HepG2 (cell line): Measurements from ENCODE around the gene KIF23. TPM values are rescaled to one million over a fixed set of nuclear protein-coding genes. Genes with fewer than 3 reads are reported as not detected.

Experiments used
- ATAC-seq: fragments of 200-7000 bp; cut with Tn5 transposase; 3 replicates; pipeline ENCODE4 v1.9.1; 2020; ENCODE audit warnings: mild to moderate bottlenecking, moderate library complexity
- BruUV-seq: library from RNA; stranded (reverse); fragments of 400-500 nt; replicated peaks from 2 replicates; lab custom pipeline; 2021; lab: Mats Ljungman, UMichigan
- CTCF ChIA-PET: fragments of 300-600 bp; formaldehyde crosslinking; extraction: SDS; loops from one replicate; lab custom pipeline; 2021; ENCODE audit warnings: low total read pairs, inconsistent platforms, low intra/inter-chr PET ratio; lab: Yijun Ruan, JAX
- POLR2A ChIA-PET: fragments of 350-600 bp; sonication (Branson Sonifier 250); formaldehyde crosslinking; loops from one replicate; lab custom pipeline; 2020; ENCODE audit warnings: antibody characterized with exemption, inconsistent platforms; lab: Yijun Ruan, JAX
- DNase-seq: peaks from one replicate; pipeline ENCODE4 v3.0.0-alpha.2; 2015; ENCODE audit warnings: low spot score
- FAIRE-seq: peaks from 3 replicates; lab custom pipeline; 2011; peaks lifted over from hg19 to GRCh38; lab: Jason Lieb, UNC
- H2AFZ ChIP-seq: one replicate; pipeline ENCODE4 v1.6.1; 2011; ENCODE audit warnings: low read length, inconsistent platforms
- H3K27ac ChIP-seq: fragments of 300-600 bp; 3 replicates; pipeline ENCODE4 v1.8.0; 2011; ENCODE audit warnings: mixed run types, mild to moderate bottlenecking, mixed read lengths, low read length, inconsistent platforms; ENCODE audit not compliant: insufficient read depth; ENCODE audit errors: extremely low read length
- H3K27me3 ChIP-seq, 2 experiments: fragments of 200-600 bp in 1 of 2; 2 replicates in 1 of 2; 3 replicates in 1 of 2; pipeline versions ENCODE4 v1.6.0 to v1.8.0; 2011; ENCODE audit warnings: low read length in 2 of 2, mild to moderate bottlenecking in 2 of 2, moderate library complexity in 2 of 2, inconsistent platforms in 1 of 2; ENCODE audit not compliant: insufficient read depth in 2 of 2, control insufficient read depth in 1 of 2
- H3K36me3 ChIP-seq, 2 experiments: fragments of 200-600 bp in 1 of 2; replicated peaks in 1 of 2; 2 replicates in 1 of 2; 3 replicates in 1 of 2; pipeline versions ENCODE4 v1.5.1 to v1.8.0; 2011; ENCODE audit warnings: low read length in 2 of 2, inconsistent platforms in 1 of 2; ENCODE audit not compliant: insufficient read depth in 2 of 2, control insufficient read depth in 1 of 2
- H3K4me1 ChIP-seq: 2 replicates; pipeline ENCODE4 v1.5.1; 2012; ENCODE audit warnings: low read length, inconsistent platforms; ENCODE audit not compliant: insufficient read depth
- H3K4me2 ChIP-seq: 2 replicates; pipeline ENCODE4 v1.6.0; 2011; ENCODE audit warnings: low read depth, low read length, inconsistent platforms
- H3K4me3 ChIP-seq, 3 experiments: fragments of 200-600 bp in 1 of 3; sonication (generic), shearing (Covaris generic) in 1 of 3; replicated peaks in 1 of 3; 2 replicates each; pipeline ENCODE4 v1.5.1; 2011 to 2016; ENCODE audit warnings: low read length in 3 of 3, inconsistent platforms in 2 of 3, low read depth in 2 of 3, mild to moderate bottlenecking in 2 of 3, control low read depth in 1 of 3, mixed read lengths in 1 of 3; ENCODE audit not compliant: insufficient read depth in 1 of 3
- H3K79me2 ChIP-seq: one replicate; pipeline ENCODE4 v1.6.1; 2011; ENCODE audit warnings: low read length, inconsistent platforms; ENCODE audit not compliant: insufficient read depth
- H3K9ac ChIP-seq: 2 replicates; pipeline ENCODE4 v1.6.0; 2011; ENCODE audit warnings: mild to moderate bottlenecking, low read depth, low read length, inconsistent platforms; ENCODE audit not compliant: insufficient read depth
- H3K9me3 ChIP-seq: 2 replicates; pipeline ENCODE4 v1.5.1; 2012; ENCODE audit warnings: mild to moderate bottlenecking, low read length
- H4K20me1 ChIP-seq: 2 replicates; pipeline ENCODE4 v1.6.0; 2011; ENCODE audit warnings: inconsistent platforms, mild to moderate bottlenecking, low read length, moderate library complexity; ENCODE audit not compliant: insufficient read depth
- ARID3A ChIP-seq: IDR thresholded peaks from 2 replicates; pipeline ENCODE4 v1.6.1; 2012; ENCODE audit warnings: low read depth, low read length, improper control_type of control experiment
- MTF1 ChIP-seq: sonication (generic); formaldehyde crosslinking; IDR thresholded peaks from 2 replicates; pipeline ENCODE4 v1.5.0; 2020; ENCODE audit warnings: missing genetic modification reagents
- RAD21 ChIP-seq: fragments of 450-650 bp; formaldehyde crosslinking; IDR thresholded peaks from 2 replicates; pipeline ENCODE4 v1.5.0; 2020; ENCODE audit warnings: mild to moderate bottlenecking
- RARA ChIP-seq: IDR thresholded peaks from 2 replicates; pipeline ENCODE4 v1.6.1; 2016; ENCODE audit warnings: missing genetic modification reagents, missing compliant biosample characterization
- SMC3 ChIP-seq: IDR thresholded peaks from 2 replicates; pipeline ENCODE4 v1.6.1; 2011; ENCODE audit warnings: low read length, improper control_type of control experiment
- STAG1 ChIP-seq: sonication (generic); formaldehyde crosslinking; IDR thresholded peaks from 2 replicates; pipeline ENCODE4 v1.4.0; 2020; ENCODE audit warnings: missing genetic modification reagents
- XRCC5 ChIP-seq: fragments of 200-400 bp; formaldehyde crosslinking; optimal IDR thresholded peaks from 2 replicates; pipeline ENCODE3; 2017; ENCODE audit warnings: mild to moderate bottlenecking, low read length
- ZNF776 ChIP-seq: sonication (generic); formaldehyde crosslinking; IDR thresholded peaks from 2 replicates; pipeline ENCODE4 v1.4.0; 2020; ENCODE audit warnings: mild to moderate bottlenecking, missing genetic modification reagents
- WGBS: methylation state at CpG from one replicate; pipeline ENCODE4 v1.1.6; 2017; ENCODE audit warnings: low lambda C conversion rate; 5-methylcytosine and 5-hydroxymethylcytosine counted together
- in situ Hi-C: cut with HindIII; loops from 2 replicates; pipeline ENCODE4 v1.10.0; 2017; ENCODE audit warnings: low pct_unique_long_range_greater_than_20kb; ENCODE audit not compliant: extremely low pct_ligation_motif_present
- intact Hi-C: fragments of 100-400 bp; cut with micrococcal nuclease; formaldehyde crosslinking; loops from one replicate; pipeline ENCODE4 v1.10.0; 2022; ENCODE audit not compliant: unreplicated experiment
- polyA plus RNA-seq, 8 experiments: library from polyadenylated mRNA; depleted of rRNA in 3 of 8; stranded (reverse) in 7 of 8; unstranded in 1 of 8; fragments of >200 nt; fragmentation: Illumina TruSeq in 4 of 8; extraction: Trizol in 4 of 8; gene quantifications; 2 replicates each; pipeline versions ENCODE4 v1.2.1 to v1.2.3, GENCODE V29; 2011 to 2016; ENCODE audit warnings: low read depth in 4 of 8, missing spikeins in 1 of 8, mixed read lengths in 1 of 8; ENCODE audit not compliant: insufficient read depth in 1 of 8
- total RNA-seq, 5 experiments: library from RNA; depleted of rRNA; stranded (reverse); fragments of >200 nt; fragmentation: Illumina TruSeq; extraction: Trizol; gene quantifications; 2 replicates each; pipeline ENCODE4 v1.2.3, GENCODE V29; 2016; ENCODE audit warnings: low read depth in 1 of 5
- TF ChIP-seq, protein P1 (sequence below): sonication (generic); formaldehyde crosslinking; IDR thresholded peaks from 2 replicates; pipeline ENCODE4 v1.5.0; 2020; ENCODE audit warnings: mild to moderate bottlenecking, missing genetic modification reagents, moderate library complexity

The KIF23 gene
- total and polyA plus RNA-seq, 2 of the 13 experiments (the other 11 are each of a cell fraction or from before 2014, with no cell fraction given): 11.3 to 38.1 TPM

- H3K27me3 ChIP-seq: peaks cover 1 to 40% of the 10 kb centered on the region in 2 experiments
- in situ Hi-C loops (loop anchor here (5.0 to 10.0 kb wide), 2 partner anchors 879 to 1011 kb away; no protein-coding TSS in a partner anchor), intact Hi-C loops (loop anchor here (1.0 kb wide), 1 partner anchor 1012 kb away; no protein-coding TSS in a partner anchor)
- H3K4me1 ChIP-seq: no peaks in the 10 kb centered on the region
- TF ChIP-seq STAG1 (CRISPR knock-in tag) (peak; percentile 92), ZNF776 (CRISPR knock-in tag) (no peak), RARA (CRISPR knock-in tag) (0 out of 2 replicates have a peak, but pooled peaks have one; percentile 24), RAD21 (CRISPR knock-in tag) (peak; percentile 73), XRCC5 (peak; percentile 40), SMC3 (peak; percentile 76), ARID3A (no peak), MTF1 (CRISPR knock-in tag) (no peak)
- TF ChIP-seq, protein P1, sequence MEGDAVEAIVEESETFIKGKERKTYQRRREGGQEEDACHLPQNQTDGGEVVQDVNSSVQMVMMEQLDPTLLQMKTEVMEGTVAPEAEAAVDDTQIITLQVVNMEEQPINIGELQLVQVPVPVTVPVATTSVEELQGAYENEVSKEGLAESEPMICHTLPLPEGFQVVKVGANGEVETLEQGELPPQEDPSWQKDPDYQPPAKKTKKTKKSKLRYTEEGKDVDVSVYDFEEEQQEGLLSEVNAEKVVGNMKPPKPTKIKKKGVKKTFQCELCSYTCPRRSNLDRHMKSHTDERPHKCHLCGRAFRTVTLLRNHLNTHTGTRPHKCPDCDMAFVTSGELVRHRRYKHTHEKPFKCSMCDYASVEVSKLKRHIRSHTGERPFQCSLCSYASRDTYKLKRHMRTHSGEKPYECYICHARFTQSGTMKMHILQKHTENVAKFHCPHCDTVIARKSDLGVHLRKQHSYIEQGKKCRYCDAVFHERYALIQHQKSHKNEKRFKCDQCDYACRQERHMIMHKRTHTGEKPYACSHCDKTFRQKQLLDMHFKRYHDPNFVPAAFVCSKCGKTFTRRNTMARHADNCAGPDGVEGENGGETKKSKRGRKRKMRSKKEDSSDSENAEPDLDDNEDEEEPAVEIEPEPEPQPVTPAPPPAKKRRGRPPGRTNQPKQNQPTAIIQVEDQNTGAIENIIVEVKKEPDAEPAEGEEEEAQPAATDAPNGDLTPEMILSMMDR (CRISPR knock-in tag): peak; percentile 88
- no peak overlapping the region for H3K4me3 ChIP-seq
- H3K4me2 ChIP-seq: no peak overlapping the region
- H3K9me3 ChIP-seq: no peaks in the 10 kb centered on the region
- H4K20me1 ChIP-seq: no peaks in the 10 kb centered on the region; the same call in 1 of the 2 replicates
- ATAC-seq (peak; percentile 78), DNase-seq (peak; percentile 33), FAIRE-seq (peak; percentile 52)
- POLR2A ChIA-PET: no interaction called here
- H3K27ac ChIP-seq: no peak overlapping the region
- CTCF ChIA-PET: interaction anchor here (0.8 to 1.2 kb wide), 3 partner anchors 887 to 1012 kb away, joined by 4 to 7 read pairs (median 4); no protein-coding TSS in a partner anchor
- 14% methylated on average over 7 of the region's 8 CpGs for WGBS
- no peaks in the 10 kb centered on the region for H3K36me3 ChIP-seq
- H2AFZ ChIP-seq: no peak overlapping the region
- H3K9ac ChIP-seq: no peak overlapping the region
- no peaks in the 10 kb centered on the region for H3K79me2 ChIP-seq
- BruUV-seq: no TSS peak
Observed at GRCh38 chr15:69475769-69476358, 61.7 kb downstream of the KIF23 start.
